EH (cell line): Measurements from ENCODE around the gene PREX1.
A peak's percentile ranks its signal among the peaks of the same experiment; 100 is the strongest.
"Not testable (repeated sequence)": the region's sequence is repeated elsewhere in the genome, so short reads cannot be mapped to it uniquely, and the experiment has no call there.

ENCODE experiments used
- DNase-seq: peaks from one replicate; pipeline ENCODE4 v3.0.0-alpha.2; 2015; ENCODE audit warnings: low read depth

Gene PREX1

GRCh38 chr20:48827855-48828733 lies at the start of gene PREX1:
Gene PREX1, minus strand, starts transcription at chr20:48827999. Its CDS starts 139 bp downstream, at chr20:48827860.
- DNase-seq, result peak; percentile 65

- peak; percentile 35 for DNase-seq
Measured at GRCh38 chr20:48877304-48877703, 49.5 kb upstream of the PREX1 start.

DNA sequence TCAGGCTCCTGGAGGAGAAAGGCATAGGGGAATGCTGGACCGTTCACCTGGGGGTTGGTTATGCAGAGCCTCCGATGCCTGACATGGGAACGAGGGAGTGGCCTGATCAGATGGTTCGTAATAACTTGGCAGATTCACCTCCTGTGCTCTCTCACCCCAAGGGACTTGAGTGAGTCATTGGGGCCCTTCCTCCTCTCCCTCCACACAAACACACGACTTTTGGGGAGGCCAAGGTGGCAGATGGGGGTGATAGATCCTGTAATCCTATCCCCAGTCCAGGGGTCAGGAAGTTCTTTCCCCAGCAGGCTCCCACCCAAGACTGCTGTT lies 48.1 kb upstream of the PREX1 start:
- peak; percentile 29 for DNase-seq

DNA sequence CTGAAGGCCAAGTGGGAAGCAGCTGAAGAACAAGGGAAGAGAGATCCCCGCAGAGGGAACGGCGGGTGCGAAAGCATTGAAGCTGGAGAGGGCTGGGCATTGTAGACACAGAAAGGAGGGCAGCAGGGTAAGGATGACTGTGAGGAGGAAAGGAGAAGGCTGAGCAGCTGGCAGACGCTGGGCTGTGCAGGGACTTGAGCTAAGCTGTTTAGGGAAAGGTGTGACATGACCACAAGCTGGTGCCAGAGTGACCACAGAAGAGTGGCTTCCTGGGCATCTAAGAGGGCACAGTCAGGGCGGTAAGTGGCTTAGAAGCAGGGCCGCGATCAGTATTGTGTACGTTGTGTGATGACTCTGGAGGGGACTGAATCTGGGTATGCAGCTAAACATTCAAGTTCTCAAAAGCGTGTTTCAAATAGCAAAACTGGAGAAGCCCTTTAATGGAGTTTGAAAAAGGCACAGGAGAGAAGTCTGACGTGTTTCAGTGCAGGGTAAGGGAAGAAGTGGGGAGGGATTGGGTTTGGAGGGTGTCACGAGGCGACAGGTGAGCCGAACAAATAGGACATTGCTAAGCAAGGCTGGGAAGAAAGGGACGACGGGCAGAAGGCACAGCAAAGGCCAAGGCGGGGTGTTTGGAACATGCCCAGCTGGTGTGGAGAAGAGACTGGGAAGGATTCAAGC lies 47.6 kb upstream of the PREX1 start:
- DNase-seq, result no peak

DNA sequence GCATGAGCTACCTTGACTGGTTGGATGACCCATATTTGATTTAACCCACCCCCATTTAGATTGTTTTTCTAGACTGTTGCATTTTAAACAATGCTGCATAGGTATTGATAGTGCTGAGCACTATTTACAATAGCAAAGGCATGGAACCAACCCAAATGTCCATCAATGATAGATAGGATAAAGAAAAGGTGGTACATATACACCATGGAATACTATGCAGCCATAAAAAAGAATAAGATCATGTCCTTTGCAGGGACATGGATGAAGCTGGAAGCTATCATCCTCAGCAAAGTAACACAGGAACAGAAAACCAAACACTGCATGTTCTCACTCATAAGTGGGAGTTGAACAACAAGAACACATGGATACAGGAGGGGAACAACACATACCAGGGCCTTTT lies 41.6 kb upstream of the PREX1 start:
- not testable (repeated sequence) for DNase-seq

DNA sequence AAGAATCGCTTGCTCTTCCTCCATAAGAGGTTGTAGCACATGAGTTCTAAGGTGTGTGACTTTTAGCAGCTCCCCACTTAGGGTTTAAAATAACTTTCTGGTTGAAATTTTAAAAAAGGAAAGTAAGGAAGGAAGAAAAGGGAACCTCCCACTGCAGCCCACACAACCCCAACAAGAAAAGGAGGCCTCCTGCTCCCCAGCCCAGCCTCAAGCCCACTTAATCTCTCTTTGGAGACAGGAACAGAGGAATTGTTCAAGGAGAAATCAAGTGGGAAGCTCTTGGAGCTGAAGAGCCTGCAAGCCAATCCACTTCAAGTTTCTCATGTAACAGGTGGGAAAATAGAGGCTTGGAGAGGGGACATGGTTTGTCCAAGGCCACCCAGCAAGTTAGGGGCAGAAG lies 39.1 kb upstream of the PREX1 start:
- no peak for DNase-seq

- DNase-seq, result no peak
Measured at GRCh38 chr20:48864738-48865318, 37.0 kb upstream of the PREX1 start.

- no peak for DNase-seq
Measured at GRCh38 chr20:48864254-48864653, 36.5 kb upstream of the PREX1 start.

DNA sequence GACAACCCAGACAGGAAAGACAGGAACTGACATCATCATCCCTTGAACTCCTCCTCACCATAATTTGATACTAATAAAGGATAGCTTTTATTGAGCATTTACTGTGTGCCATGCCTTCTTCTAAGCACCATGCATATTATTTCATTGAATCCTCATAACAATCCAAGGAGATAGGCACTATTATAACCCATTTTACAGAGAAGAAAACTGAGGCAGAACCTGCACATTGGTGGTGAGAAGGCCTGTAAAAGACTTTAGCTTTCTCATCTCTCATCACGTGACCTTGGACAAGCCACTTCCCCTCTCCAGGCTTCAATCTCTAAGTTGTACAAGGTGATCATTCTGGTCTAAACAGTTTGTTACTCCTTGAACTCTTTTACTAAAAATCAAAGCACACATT lies 34.5 kb upstream of the PREX1 start:
- no peak for DNase-seq

DNA sequence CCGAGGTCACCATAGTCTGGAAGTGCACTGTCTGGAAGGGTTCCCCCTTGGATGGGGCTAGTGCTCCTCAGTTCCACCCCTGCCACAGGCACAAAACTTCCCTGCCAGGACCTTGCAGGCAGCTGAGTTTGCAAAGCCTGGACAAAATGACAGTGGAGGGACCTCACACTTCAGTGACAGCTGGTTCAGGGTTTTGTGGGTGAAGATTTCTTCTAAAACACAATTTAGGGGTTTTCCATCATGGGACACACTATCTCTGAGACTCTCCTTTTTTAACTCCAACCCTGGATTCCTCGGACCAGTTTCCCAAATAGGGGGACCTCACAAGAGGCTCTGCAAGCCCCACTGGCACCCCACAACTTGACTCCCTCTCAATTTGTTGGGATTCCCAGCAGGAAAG lies 33.6 kb upstream of the PREX1 start:
- no peak for DNase-seq

- DNase-seq, result no peak
Measured at GRCh38 chr20:48858075-48858790, 30.4 kb upstream of the PREX1 start.

DNA sequence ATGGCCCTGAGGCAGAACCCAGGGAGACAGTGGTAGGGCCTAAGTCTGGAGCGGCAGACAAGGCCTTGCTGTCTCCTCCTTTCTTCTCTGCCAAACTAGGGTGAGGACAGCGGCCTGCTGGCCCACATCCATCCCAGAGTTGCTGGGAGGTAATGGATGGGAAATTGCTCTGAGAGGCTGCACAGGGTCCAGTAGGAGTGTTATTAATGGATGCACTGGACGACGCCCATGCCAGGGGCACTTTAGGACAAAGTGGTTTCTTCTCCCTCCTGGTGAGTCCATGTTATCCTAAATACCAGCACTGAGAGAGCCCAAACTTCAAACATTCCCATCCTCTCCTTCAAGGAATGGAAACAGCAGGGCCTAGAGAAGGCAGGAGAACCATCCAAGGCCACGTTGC lies 28.3 kb upstream of the PREX1 start:
- DNase-seq, result no peak

DNA sequence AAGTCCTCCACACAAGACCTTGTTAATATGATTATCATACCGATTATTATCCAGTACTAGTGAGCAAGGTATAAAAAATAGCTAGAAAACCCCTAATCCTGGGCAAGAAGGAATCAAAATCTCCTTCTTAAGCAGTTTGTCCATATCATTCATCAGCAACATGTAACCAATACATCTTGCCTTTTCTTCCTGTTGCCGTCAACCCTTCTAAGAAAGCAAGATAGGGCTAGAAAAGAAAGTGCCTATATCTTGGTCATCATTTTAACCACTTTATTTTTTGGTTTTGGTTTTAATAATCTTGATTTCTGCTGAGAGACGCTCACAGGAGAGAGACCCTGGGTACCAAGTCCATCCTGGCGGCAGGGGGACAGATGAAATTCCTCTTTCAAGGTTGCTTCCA lies 27.2 kb upstream of the PREX1 start:
- no peak for DNase-seq

DNA sequence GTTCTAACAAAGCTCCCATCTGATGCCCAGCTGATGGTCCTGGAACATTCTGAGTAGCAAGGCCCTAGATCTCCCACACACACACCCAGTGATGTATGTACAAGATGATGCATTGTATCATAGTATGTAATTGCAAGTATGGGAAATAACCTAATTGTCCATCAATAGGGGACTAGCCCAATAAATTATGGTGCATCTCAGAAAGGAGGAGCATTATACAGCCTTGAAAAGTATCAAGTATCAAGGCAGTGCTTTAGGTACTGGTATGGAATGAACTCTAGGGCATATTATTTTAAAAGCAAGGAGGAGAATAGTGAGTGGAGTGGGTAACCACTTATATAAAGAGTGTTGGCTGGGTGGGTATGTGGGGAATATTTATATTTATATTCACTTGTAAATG lies 24.8 kb upstream of the PREX1 start:
- DNase-seq, result no peak

DNA sequence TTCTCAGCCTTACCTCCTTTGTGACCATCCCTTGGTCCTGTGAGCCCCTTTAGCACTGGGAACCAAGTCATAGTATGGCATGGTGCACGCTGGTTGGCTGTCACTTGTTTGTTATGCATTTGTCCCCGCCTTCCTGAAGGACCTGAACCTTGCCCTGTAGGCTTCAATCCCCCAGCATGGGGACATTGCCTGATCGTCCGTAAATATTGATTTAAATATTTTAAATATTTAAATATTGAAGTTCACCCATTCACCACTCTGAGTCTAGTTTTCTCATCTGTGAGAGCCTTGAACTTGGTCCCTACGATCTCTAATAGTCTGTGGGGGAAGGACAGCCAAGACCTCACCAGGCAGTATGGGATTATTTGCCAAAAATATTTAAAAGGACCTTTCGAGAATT lies 23.8 kb upstream of the PREX1 start:
- no peak for DNase-seq

- no peak for DNase-seq
Measured at GRCh38 chr20:48850977-48851299, 23.1 kb upstream of the PREX1 start.

- DNase-seq, result no peak
Measured at GRCh38 chr20:48850257-48850976, 22.6 kb upstream of the PREX1 start.

DNA sequence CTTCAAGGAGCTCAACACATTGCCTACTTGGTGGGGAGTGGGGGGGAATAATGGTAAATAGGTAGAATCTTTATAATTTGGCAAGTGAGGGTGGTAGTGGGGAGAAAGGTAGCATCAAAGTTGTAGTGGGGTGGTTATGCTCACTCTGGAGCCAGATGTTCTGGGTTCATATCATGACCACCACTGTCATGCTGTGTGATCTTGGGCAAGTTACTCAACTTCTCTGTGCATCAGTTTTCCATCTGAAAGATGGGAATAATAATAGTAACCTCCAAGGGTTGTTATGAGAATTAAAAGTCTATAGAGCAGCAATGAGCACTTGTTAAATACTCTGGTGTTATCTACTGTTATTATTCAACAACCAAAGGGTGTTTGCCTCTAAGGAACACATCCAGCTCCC lies 22.0 kb upstream of the PREX1 start:
- DNase-seq, result no peak

- DNase-seq, result no peak
Measured at GRCh38 chr20:48849299-48849698, 21.5 kb upstream of the PREX1 start.

GRCh38 chr20:48847498-48848205 lies 19.9 kb upstream of the PREX1 start:
- no peak for DNase-seq
